LNCaP clone FGC (cell line): Measurements from ENCODE around the gene JMJD8.
A peak's percentile ranks its signal among the peaks of the same experiment; 100 is the strongest.

Source experiments
- DNase-seq: peaks from one replicate; pipeline ENCODE4 v3.0.0-alpha.2; 2011; ENCODE audit warnings: low read depth
- H3K4me3 ChIP-seq: 2 replicates; pipeline ENCODE4 v1.5.1; 2011; ENCODE audit warnings: mild to moderate bottlenecking, low read depth, low read length, control low read depth
- CTCF ChIP-seq: IDR thresholded peaks from 2 replicates; pipeline ENCODE4 v1.5.1; 2012; ENCODE audit warnings: mild to moderate bottlenecking; ENCODE audit not compliant: control insufficient read depth, insufficient read depth; ENCODE audit errors: extremely low read depth

The JMJD8 gene

GRCh38 chr16:638836-639235 lies 45.3 kb downstream of the JMJD8 start:
- DNase-seq, result no peak
- H3K4me3 ChIP-seq, result no peak overlapping the region
- TF ChIP-seq CTCF, result no peak

GRCh38 chr16:638034-638543 lies 46.0 kb downstream of the JMJD8 start:
- no peak for DNase-seq
- TF ChIP-seq CTCF, result no peak
- H3K4me3 ChIP-seq, result no peak overlapping the region

GRCh38 chr16:637081-638018 lies 46.8 kb downstream of the JMJD8 start:
- TF ChIP-seq CTCF, result no peak
- no peak for DNase-seq
- H3K4me3 ChIP-seq, result peak overlapping the region; percentile 87

GRCh38 chr16:636206-637080 lies 47.7 kb downstream of the JMJD8 start, which contains the start of gene METTL26:
Gene METTL26, minus strand, starts transcription at chr16:636305. Its CDS starts 15 bp downstream, at chr16:636290.
- TF ChIP-seq CTCF, result 0 out of 2 replicates have a peak, but pooled peaks have one; percentile 21
- peak; percentile 84 for DNase-seq
- H3K4me3 ChIP-seq, result peak within 1 kb of the TSS; percentile 87

GRCh38 chr16:635573-636205 lies 48.4 kb downstream of the JMJD8 start:
- TF ChIP-seq CTCF, result no peak
- no peak for DNase-seq
- H3K4me3 ChIP-seq, result peak overlapping the region; percentile 87

- TF ChIP-seq CTCF, result no peak
- DNase-seq, result no peak
- H3K4me3 ChIP-seq, result peak overlapping the region; percentile 87
Measured at GRCh38 chr16:634996-635395, 49.1 kb downstream of the JMJD8 start.
